GM13976 (cell line): ENCODE measurements around the gene NAALADL2.
"Not testable (repeated sequence)": the region's sequence is repeated elsewhere in the genome, so short reads cannot be mapped to it uniquely, and the experiment has no call there.

Experiments used
- DNase-seq: peaks from one replicate; pipeline ENCODE4 v3.0.0; 2012; ENCODE audit warnings: low spot score
- CTCF ChIP-seq: IDR thresholded peaks from 2 replicates; pipeline ENCODE4 v1.5.1; 2012; ENCODE audit warnings: borderline replicate concordance, mild to moderate bottlenecking; ENCODE audit not compliant: insufficient read depth; ENCODE audit errors: extremely low read depth, missing control alignments, control extremely low read depth
- in situ Hi-C: fragments of 300-500 bp; cut with MboI; formaldehyde crosslinking; loops from one replicate; pipeline ENCODE4 v1.12.0; 2022; ENCODE audit warnings: low sequenced_read_pairs, mixed read lengths, inconsistent platforms; ENCODE audit not compliant: unreplicated experiment

The NAALADL2 gene

DNA sequence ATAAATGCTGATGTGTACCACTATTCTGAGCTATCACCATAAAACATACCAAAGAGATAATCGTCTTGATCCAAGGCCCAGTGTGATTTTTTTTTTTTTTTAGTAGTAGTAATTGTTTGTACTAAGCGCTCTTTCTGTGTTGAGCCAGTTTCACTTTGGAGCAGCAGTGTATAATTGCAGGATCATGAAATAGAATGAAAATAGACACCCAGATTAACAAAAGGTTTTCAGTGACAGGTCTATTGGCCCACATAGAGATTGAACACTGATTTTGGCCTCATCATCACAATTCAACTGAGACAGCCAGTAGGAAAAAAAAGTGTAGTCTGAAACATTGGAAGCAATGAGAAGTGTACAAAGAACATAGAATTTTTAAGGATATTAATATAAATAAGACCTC lies 749.8 kb downstream of the NAALADL2 start:
- no peak for TF ChIP-seq CTCF
- in situ Hi-C loops = no loop called here
- DNase-seq = no peak

DNA sequence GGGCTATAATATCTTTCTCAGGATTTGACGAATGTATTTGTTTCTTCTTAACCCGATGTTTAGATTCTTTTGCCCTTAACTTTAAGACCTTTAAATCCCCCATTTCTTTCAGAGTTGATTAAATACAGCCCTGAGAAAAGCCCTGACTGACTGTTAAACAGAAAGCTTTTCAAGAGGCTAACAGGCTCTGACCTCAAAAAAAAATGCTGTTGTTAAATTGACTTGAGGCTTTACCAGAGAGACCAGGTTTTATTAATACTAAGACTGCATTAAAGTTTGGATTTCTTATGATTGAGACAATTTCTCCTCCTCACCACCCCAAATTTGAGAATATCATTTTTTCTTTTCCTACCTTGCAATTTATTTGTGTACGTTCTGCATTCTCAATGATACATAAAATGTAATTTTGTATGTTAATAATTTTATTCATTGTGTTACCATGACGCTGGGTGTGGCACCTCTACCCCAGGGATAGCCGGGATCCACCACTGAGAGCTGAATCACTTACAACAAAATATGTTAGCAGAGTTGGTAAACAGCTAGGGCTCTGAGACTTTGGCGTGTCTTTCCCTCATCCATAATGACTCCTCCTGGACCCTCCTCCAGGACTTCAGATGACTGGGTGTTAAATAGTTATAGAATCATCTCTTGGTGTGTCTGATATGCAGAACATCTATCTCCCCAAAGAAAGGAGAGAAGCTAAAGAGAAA lies 753.5 kb downstream of the NAALADL2 start:
- no peak for DNase-seq
- no peak for TF ChIP-seq CTCF
- in situ Hi-C loops = no loop called here

DNA sequence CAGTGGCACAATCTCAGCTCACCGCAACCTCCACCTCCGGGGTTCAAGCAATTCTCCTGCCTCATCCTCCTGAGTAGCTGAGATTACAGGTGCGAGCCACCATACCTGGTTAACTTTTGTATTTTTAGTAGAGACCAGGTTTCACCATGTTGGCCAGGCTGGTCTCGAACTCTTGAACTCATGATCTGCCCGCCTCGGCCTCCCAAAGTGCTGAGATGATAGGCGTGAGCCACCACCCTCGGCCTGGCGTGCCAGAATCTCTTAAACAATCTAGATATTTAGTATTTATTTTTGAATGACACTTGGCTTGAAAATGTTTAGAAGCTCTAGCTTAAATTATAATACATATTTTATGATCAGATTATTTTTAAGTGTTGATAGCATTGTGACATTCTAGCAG lies 755.0 kb downstream of the NAALADL2 start:
- in situ Hi-C loops, DNase-seq: not testable (repeated sequence)

DNA sequence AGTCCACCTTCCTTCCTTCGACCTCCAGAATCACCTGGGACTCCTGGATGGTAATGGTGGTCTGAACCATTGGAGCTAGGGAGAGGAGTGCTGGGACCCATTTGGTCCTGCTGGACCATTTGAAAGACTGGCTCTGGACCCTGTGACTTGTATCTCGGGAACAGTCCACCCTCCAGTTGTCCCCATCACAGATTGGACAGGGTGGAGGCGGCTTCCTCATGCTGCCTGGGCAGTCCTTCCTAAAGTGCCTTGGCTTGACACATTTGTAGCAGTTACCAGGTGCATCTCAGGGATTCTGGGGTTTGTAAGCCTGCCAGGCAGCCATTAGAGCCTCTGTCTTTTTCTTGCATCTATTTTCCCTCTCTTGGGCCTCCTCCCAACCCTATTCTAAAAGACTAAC lies 758.1 kb downstream of the NAALADL2 start:
- DNase-seq = no peak
- no peak for TF ChIP-seq CTCF
- in situ Hi-C loops = no loop called here

GRCh38 chr3:175619369-175619768 lies 760.2 kb downstream of the NAALADL2 start:
- in situ Hi-C loops = no loop called here
- DNase-seq = no peak
- TF ChIP-seq CTCF = no peak

- no peak for DNase-seq
- in situ Hi-C loops = no loop called here
Measured at GRCh38 chr3:175620093-175620492, 761.0 kb downstream of the NAALADL2 start.

DNA sequence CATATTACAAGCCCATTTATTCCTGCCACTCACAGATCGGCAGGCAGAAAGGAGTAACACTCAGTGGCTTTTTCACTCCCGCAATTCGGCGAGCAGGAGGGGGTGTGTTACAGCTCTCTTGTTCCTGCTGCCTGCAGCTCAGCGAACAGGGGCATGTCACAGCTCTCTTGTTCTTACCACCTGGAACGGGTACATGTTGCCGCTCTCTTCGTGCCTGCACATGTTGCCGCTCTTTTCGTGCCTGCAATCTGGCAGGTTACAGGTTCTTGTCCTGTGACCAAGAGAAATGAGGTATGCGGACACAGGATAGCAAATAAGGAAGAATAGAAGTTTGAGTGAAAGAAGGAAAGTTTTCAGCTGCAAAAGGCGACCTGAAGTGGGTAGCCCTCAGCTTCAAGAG lies 761.4 kb downstream of the NAALADL2 start:
- TF ChIP-seq CTCF = no peak
- no peak for DNase-seq
- in situ Hi-C loops = no loop called here

More at GRCh38 chr3:175620093-175620492, 761.0 kb downstream of the NAALADL2 start:
- TF ChIP-seq CTCF = no peak
